HepG2 (cell line): ENCODE measurements around the gene MRPL58. TPM values are rescaled to one million over a fixed set of nuclear protein-coding genes. Genes with fewer than 3 reads are reported as not detected.

Experiments used
- ARID2 ChIP-seq: sonication (generic); formaldehyde crosslinking; IDR thresholded peaks from 2 replicates; pipeline ENCODE4 v1.8.1; 2022; ENCODE audit warnings: mild to moderate bottlenecking, missing genetic modification reagents, borderline replicate concordance
- ATRX ChIP-seq: sonication (generic); formaldehyde crosslinking; IDR thresholded peaks from 2 replicates; pipeline ENCODE4 v1.4.0; 2020; ENCODE audit warnings: missing genetic modification reagents, borderline replicate concordance
- CHD4 ChIP-seq: fragments of 200-600 bp; sonication (generic); IDR thresholded peaks from 2 replicates; pipeline ENCODE4 v1.7.0; 2017; ENCODE audit warnings: mild to moderate bottlenecking, low read length, borderline replicate concordance
- FOSL1 ChIP-seq: sonication (generic); formaldehyde crosslinking; IDR thresholded peaks from 2 replicates; pipeline ENCODE4 v1.9.0; 2021; ENCODE audit warnings: missing genetic modification reagents, borderline replicate concordance
- FOSL2 ChIP-seq: sonication (generic); formaldehyde crosslinking; IDR thresholded peaks from 2 replicates; pipeline ENCODE4 v1.4.0; 2020; ENCODE audit warnings: missing genetic modification reagents
- GABPA ChIP-seq, 2 experiments: IDR thresholded peaks; 2 replicates each; pipeline ENCODE4 v1.6.1; 2011 to 2016; ENCODE audit warnings: low read depth in 2 of 2, low read length in 1 of 2, missing biosample characterization in 1 of 2, missing genetic modification characterization in 1 of 2
- GTF2F1 ChIP-seq: fragments of 150-350 bp; IDR thresholded peaks from 2 replicates; pipeline ENCODE4 v1.6.1; 2014; ENCODE audit warnings: low read length
- GZF1 ChIP-seq: sonication (generic); formaldehyde crosslinking; IDR thresholded peaks from 2 replicates; pipeline ENCODE4 v1.5.1; 2020; ENCODE audit warnings: mild to moderate bottlenecking, missing genetic modification reagents
- HDAC6 ChIP-seq: fragments of 200-600 bp; sonication (generic); IDR thresholded peaks from 2 replicates; pipeline ENCODE4 v1.7.0; 2017; ENCODE audit warnings: mild to moderate bottlenecking, antibody characterized with exemption, low read length, low read depth
- JUND ChIP-seq: sonication (generic); formaldehyde crosslinking; IDR thresholded peaks from 2 replicates; pipeline ENCODE4 v1.8.0; 2022; ENCODE audit warnings: mild to moderate bottlenecking, missing genetic modification reagents
- KDM1A ChIP-seq: IDR thresholded peaks from 2 replicates; pipeline ENCODE4 v1.6.1; 2016; ENCODE audit warnings: missing compliant biosample characterization
- KDM5A ChIP-seq: fragments of 200-600 bp; sonication (generic); IDR thresholded peaks from 2 replicates; pipeline ENCODE4 v1.7.0; 2018; ENCODE audit warnings: antibody characterized with exemption, mild to moderate bottlenecking, low read length, borderline replicate concordance
- KLF9 ChIP-seq: IDR thresholded peaks from 2 replicates; pipeline ENCODE4 v1.6.1; 2016; ENCODE audit warnings: low read depth
- MLX ChIP-seq: IDR thresholded peaks from 2 replicates; pipeline ENCODE4 v1.6.1; 2016
- PHF21A ChIP-seq: sonication (generic); formaldehyde crosslinking; IDR thresholded peaks from 2 replicates; pipeline ENCODE4 v1.5.0; 2020; ENCODE audit warnings: mild to moderate bottlenecking, missing genetic modification reagents
- PHF5A ChIP-seq: IDR thresholded peaks from one replicate; pipeline ENCODE4 v1.6.1; 2018; ENCODE audit warnings: low read depth, missing genetic modification reagents; ENCODE audit not compliant: unreplicated experiment
- REL ChIP-seq: sonication (generic); formaldehyde crosslinking; conservative IDR thresholded peaks from 2 replicates; pipeline ENCODE4 v1.8.0; 2022; ENCODE audit warnings: mild to moderate bottlenecking, missing genetic modification reagents, moderate library complexity
- SIN3A ChIP-seq: IDR thresholded peaks from 2 replicates; pipeline ENCODE4 v1.6.1; 2011; ENCODE audit warnings: low read depth, mild to moderate bottlenecking, control low read depth, low read length, borderline replicate concordance
- ZGPAT ChIP-seq: IDR thresholded peaks from 2 replicates; pipeline ENCODE4 v1.6.1; 2016; ENCODE audit warnings: mild to moderate bottlenecking
- ZNF282 ChIP-seq: fragments of 450-650 bp; IDR thresholded peaks from 2 replicates; pipeline ENCODE4 v1.6.1; 2018; ENCODE audit not compliant: partially characterized antibody
- ZNF335 ChIP-seq: sonication (generic); formaldehyde crosslinking; IDR thresholded peaks from 2 replicates; pipeline ENCODE4 v1.4.0; 2020; ENCODE audit warnings: missing genetic modification reagents
- ZNF343 ChIP-seq: sonication (generic); formaldehyde crosslinking; IDR thresholded peaks from 2 replicates; pipeline ENCODE4 v1.4.0; 2020; ENCODE audit warnings: mild to moderate bottlenecking, missing genetic modification reagents
- ZNF432 ChIP-seq: sonication (generic); formaldehyde crosslinking; IDR thresholded peaks from 2 replicates; pipeline ENCODE4 v1.5.0; 2020; ENCODE audit warnings: missing genetic modification reagents, mild to moderate bottlenecking, borderline replicate concordance
- ZNF7 ChIP-seq: IDR thresholded peaks from 2 replicates; pipeline ENCODE4 v1.6.1; 2016; ENCODE audit warnings: missing biosample characterization, missing genetic modification reagents
- ZNF781 ChIP-seq: sonication (generic); formaldehyde crosslinking; IDR thresholded peaks from 2 replicates; pipeline ENCODE4 v1.5.1; 2020; ENCODE audit warnings: borderline replicate concordance, mild to moderate bottlenecking, missing genetic modification reagents; ENCODE audit errors: not compliant biosample characterization
- ZNF800 ChIP-seq: sonication (generic); formaldehyde crosslinking; IDR thresholded peaks from 2 replicates; pipeline ENCODE4 v1.4.0; 2020; ENCODE audit warnings: missing genetic modification reagents
- polyA plus RNA-seq, 8 experiments: library from polyadenylated mRNA; depleted of rRNA in 3 of 8; stranded (reverse) in 7 of 8; unstranded in 1 of 8; fragments of >200 nt; fragmentation: Illumina TruSeq in 4 of 8; extraction: Trizol in 4 of 8; gene quantifications; 2 replicates each; pipeline versions ENCODE4 v1.2.1 to v1.2.3, GENCODE V29; 2011 to 2016; ENCODE audit warnings: low read depth in 4 of 8, missing spikeins in 1 of 8, mixed read lengths in 1 of 8; ENCODE audit not compliant: insufficient read depth in 1 of 8
- total RNA-seq, 5 experiments: library from RNA; depleted of rRNA; stranded (reverse); fragments of >200 nt; fragmentation: Illumina TruSeq; extraction: Trizol; gene quantifications; 2 replicates each; pipeline ENCODE4 v1.2.3, GENCODE V29; 2016; ENCODE audit warnings: low read depth in 1 of 5

The MRPL58 gene
- total and polyA plus RNA-seq, 2 of the 13 experiments (the other 11 are each of a cell fraction or from before 2014, with no cell fraction given), result 44.9 to 68.9 TPM

GRCh38 chr17:75033346-75034235, 21.1 kb downstream of the MRPL58 start (continued):
- TF ChIP-seq KDM1A, result peak; percentile 28; the same call in 1 of the 2 replicates
- peak; percentile 93 for TF ChIP-seq ZNF343 (CRISPR knock-in tag)
- no peak for TF ChIP-seq ZNF781 (CRISPR knock-in tag)
- TF ChIP-seq SIN3A, result peak; percentile 74; the same call in 1 of the 2 replicates
- peak; percentile 94 for TF ChIP-seq ZNF800 (CRISPR knock-in tag)
- TF ChIP-seq ZNF282, result no peak
- TF ChIP-seq KLF9 (CRISPR knock-in tag), result peak; percentile 96
- peak; percentile 47; the same call in 1 of the 2 replicates for TF ChIP-seq KDM5A
- TF ChIP-seq ATRX (CRISPR knock-in tag), result no peak
- TF ChIP-seq PHF21A, result peak; percentile 82; the same call in 1 of the 2 replicates
- no peak for TF ChIP-seq GABPA (IDR thresholded peaks at IDR 0.05; ENCODE audit: low read depth, low read length)
- TF ChIP-seq GABPA (CRISPR knock-in tag; IDR thresholded peaks at IDR 0.05; ENCODE audit: low read depth), result no peak
- TF ChIP-seq FOSL2 (CRISPR knock-in tag), result peak; percentile 75
- TF ChIP-seq ZGPAT (CRISPR knock-in tag), result peak; percentile 84; the same call in 1 of the 2 replicates
- no peak for TF ChIP-seq ZNF7 (CRISPR knock-in tag)
- TF ChIP-seq REL (CRISPR knock-in tag), result no peak
- peak; percentile 76 for TF ChIP-seq JUND (CRISPR knock-in tag)
- TF ChIP-seq ZNF432 (CRISPR knock-in tag), result no peak
- no peak for TF ChIP-seq HDAC6
- no peak; the same call in 1 of the 2 replicates for TF ChIP-seq FOSL1 (CRISPR knock-in tag)
- peak; percentile 96 for TF ChIP-seq MLX (CRISPR knock-in tag)
- TF ChIP-seq PHF5A (CRISPR knock-in tag), result peak; percentile 93
- TF ChIP-seq CHD4, result peak; percentile 99
- TF ChIP-seq GTF2F1, result peak; percentile 56; the same call in 1 of the 2 replicates
- peak; percentile 80; the same call in 1 of the 2 replicates for TF ChIP-seq ARID2 (CRISPR knock-in tag)
- peak; percentile 80 for TF ChIP-seq ZNF335 (CRISPR knock-in tag)
- no peak for TF ChIP-seq GZF1 (CRISPR knock-in tag)
